BE2C (cell line): Measurements from ENCODE around the gene PIP5K1C.
"Not testable (repeated sequence)": the region's sequence is repeated elsewhere in the genome, so short reads cannot be mapped to it uniquely, and the experiment has no call there.

Source experiments
- DNase-seq: peaks from one replicate; pipeline ENCODE4 v3.0.0-alpha.2; 2020
- H3K27me3 ChIP-seq: fragments of 250-450 bp; sonication (Bioruptor Pico); 2 replicates; pipeline ENCODE4 v1.5.1; 2020; ENCODE audit warnings: mild to moderate bottlenecking
- H3K36me3 ChIP-seq: fragments of 250-450 bp; sonication (Bioruptor Pico); 2 replicates; pipeline ENCODE4 v1.5.1; 2020; ENCODE audit warnings: mild to moderate bottlenecking
- H3K4me1 ChIP-seq: fragments of 250-450 bp; sonication (Bioruptor Pico); 2 replicates; pipeline ENCODE4 v1.5.1; 2020
- H3K4me3 ChIP-seq: 2 replicates; pipeline ENCODE4 v1.5.1; 2011; ENCODE audit warnings: low read depth, low read length
- H3K9me3 ChIP-seq: fragments of 250-450 bp; sonication (Bioruptor Pico); 2 replicates; pipeline ENCODE4 v1.5.1; 2020
- CTCF ChIP-seq: IDR thresholded peaks from 2 replicates; pipeline ENCODE4 v1.5.1; 2012; ENCODE audit warnings: mild to moderate bottlenecking, low read depth, low read length

Gene PIP5K1C

GRCh38 chr19:3585301-3586126 is 114.8 kb downstream of the PIP5K1C start, which contains the start of gene GIPC3:
Gene GIPC3 (plus strand): TSS chr19:3585478. CDS start chr19:3585598, 120 bp downstream.
- Histone ChIP-seq H3K36me3 (no peaks in the 10 kb centered on the region), H3K4me3 (no peak within 1 kb of the TSS), H3K9me3 (no peaks in the 10 kb centered on the region; the same call in 1 of the 2 replicates), H3K27me3 (peaks cover 46% of the 10 kb centered on the region), H3K4me1 (no peaks in the 10 kb centered on the region; the same call in 1 of the 2 replicates)
- TF ChIP-seq CTCF: no peak
- DNase-seq: no peak

- DNase-seq, H3K4me3 ChIP-seq, H3K36me3 ChIP-seq, H3K9me3 ChIP-seq, H3K4me1 ChIP-seq: not testable (repeated sequence)
- H3K27me3 ChIP-seq: peaks cover 45% of the 10 kb centered on the region
Observed at GRCh38 chr19:3584036-3584802, 116.0 kb downstream of the PIP5K1C start.

- DNase-seq, H3K36me3 ChIP-seq, H3K9me3 ChIP-seq, H3K4me1 ChIP-seq, H3K4me3 ChIP-seq: not testable (repeated sequence)
- H3K27me3 ChIP-seq: peaks cover 35% of the 10 kb centered on the region
Observed at GRCh38 chr19:3581792-3582191, 118.5 kb downstream of the PIP5K1C start.
